Right lobe of liver (tissue), 4 donors: ENCODE results near the gene CAPN5.

Experiments used
- CTCF ChIP-seq, 4 donors: fragments of 200-600 bp in 3 of 4; fragments of 450-650 bp in 1 of 4; IDR thresholded peaks; one replicate each; pipeline versions ENCODE4 v1.5.1 to v1.8.0; 2016 to 2022; ENCODE audit warnings: antibody characterized with exemption in 4 of 4, mild to moderate bottlenecking in 2 of 4
- POLR2A ChIP-seq: fragments of 450-650 bp; IDR thresholded peaks from one replicate; pipeline ENCODE4 v1.6.1; 2017; ENCODE audit warnings: antibody characterized with exemption, mild to moderate bottlenecking
- donor health status: DM: no; HTN: no; CAD: no.
- donor health status: DM: no; HTN: no; CAD: no.
- donor health status: DM: no; HTN: yes; CAD: no.

- TF ChIP-seq CTCF (IDR thresholded peaks at IDR 0.05) = peak; percentile 83 to 89 (median 86)
- TF ChIP-seq POLR2A = no peak
Measured at GRCh38 chr11:77046060-77046501, 20.7 kb upstream of the CAPN5 start.
